Gastrocnemius medialis (tissue), 4 donors: Measurements from ENCODE around the gene PRR19. TPM values are rescaled to one million over a fixed set of nuclear protein-coding genes. Genes with fewer than 3 reads are reported as not detected.

Source experiments
- ATAC-seq, 2 donors: fragments of 150-250 bp; one replicate each; pipeline ENCODE4 v1.9.1; 2016
- DNase-seq, 2 donors: peaks; one replicate each; pipeline ENCODE4 v3.0.0-alpha.2; 2019
- H3K27ac ChIP-seq, 4 donors: fragments of 200-600 bp; sonication (generic); 1 replicate in 1 of 4; 2 replicates in 3 of 4; pipeline ENCODE4 v1.5.1; 2016 to 2018; ENCODE audit warnings: mild to moderate bottlenecking in 2 of 4, moderate library complexity in 1 of 4
- H3K27me3 ChIP-seq, 3 donors: fragments of 200-600 bp; sonication (generic) in 2 of 3; 1 replicate in 1 of 3; 2 replicates in 2 of 3; pipeline versions ENCODE4 v1.5.1 to v1.6.0; 2016 to 2019; ENCODE audit warnings: mild to moderate bottlenecking in 1 of 3, moderate library complexity in 1 of 3
- H3K36me3 ChIP-seq, 2 donors: fragments of 200-600 bp; sonication (generic) in 1 of 2; one replicate each; pipeline ENCODE4 v1.5.1; 2017 to 2018
- H3K4me1 ChIP-seq, 2 donors: fragments of 200-600 bp; sonication (generic) in 1 of 2; one replicate each; pipeline ENCODE4 v1.5.1; 2016 to 2017; ENCODE audit warnings: mild to moderate bottlenecking in 2 of 2
- H3K4me3 ChIP-seq, 4 donors: fragments of 200-600 bp; sonication (generic) in 3 of 4; 1 replicate in 1 of 4; 2 replicates in 3 of 4; pipeline ENCODE4 v1.5.1; 2016 to 2019; ENCODE audit warnings: mild to moderate bottlenecking in 2 of 4
- H3K9me3 ChIP-seq, 3 donors: fragments of 200-600 bp; sonication (generic) in 2 of 3; 1 replicate in 1 of 3; 2 replicates in 2 of 3; pipeline ENCODE4 v1.5.1; 2016 to 2019
- CTCF ChIP-seq, 5 experiments: fragments of 450-650 bp in 3 of 5; fragments of 200-600 bp in 2 of 5; sonication (generic) in 2 of 5; IDR thresholded peaks in 4 of 5; conservative IDR thresholded peaks in 1 of 5; 1 replicate in 4 of 5; 2 replicates in 1 of 5; pipeline ENCODE4 v1.5.1; 2016 to 2019; ENCODE audit warnings: antibody characterized with exemption in 5 of 5, mild to moderate bottlenecking in 3 of 5, moderate library complexity in 3 of 5
- POLR2A ChIP-seq, 2 donors: fragments of 450-650 bp; IDR thresholded peaks; one replicate each; pipeline ENCODE4 v1.6.1; 2017; ENCODE audit warnings: antibody characterized with exemption in 2 of 2, mild to moderate bottlenecking in 2 of 2, moderate library complexity in 2 of 2
- in situ Hi-C, 4 donors: fragments of 200-750 bp; cut with MboI; loops; one replicate each; pipeline versions ENCODE4 v1.15.0 to v1.8.0; 2017; ENCODE audit warnings: low sequenced_read_pairs in 4 of 4
- intact Hi-C: fragments of 100-400 bp; cut with DNase I; formaldehyde crosslinking; loops from one replicate; pipeline ENCODE4 v1.15.1; 2023; ENCODE audit warnings: low total_unique reads
- total RNA-seq, 4 donors: library from RNA; depleted of rRNA; stranded (reverse); fragments of >200 nt; gene quantifications; one replicate each; pipeline versions ENCODE4 v1.1.0 to v1.2.3, GENCODE V29; 2016

The PRR19 gene
- total RNA-seq, 4 donors from 2014 or later, result not detected

- no peak for TF ChIP-seq CTCF (IDR thresholded peaks at IDR 0.05 in 4 of 5, conservative IDR thresholded peaks at IDR 0.05 in 1 of 5)
- TF ChIP-seq POLR2A (IDR thresholded peaks at IDR 0.05), result peak in 1 of 2 donors; percentile 18
- peaks cover 0 to 20% of the 10 kb centered on the region in 2 donors for H3K36me3 ChIP-seq
- in situ Hi-C loops, result no loop called here
- ATAC-seq, result peak; percentile 84 to 91
- peaks cover 30% of the 10 kb centered on the region in 2 donors for H3K4me1 ChIP-seq
- peak; percentile 100 for DNase-seq
- no peaks in the 10 kb centered on the region for H3K27me3 ChIP-seq
- H3K9me3 ChIP-seq, result no peaks in the 10 kb centered on the region
- peak within 1 kb of the TSS; percentile 95 to 98 (median 97) for H3K27ac ChIP-seq
- H3K4me3 ChIP-seq, result peak within 1 kb of the TSS; percentile 68 to 79 (median 74)
- intact Hi-C loops, result loop anchor here (1.0 kb wide), 4 partner anchors 14 to 56 kb away; partner anchors contain the start of genes ERF and MEGF8
Measured at GRCh38 chr19:42268704-42269477, 33.0 kb upstream of the PRR19 start, which contains the start of gene CIC. CIC (plus strand) TSS chr19:42269252; CDS start chr19:42271784, 2,532 bp downstream.

DNA sequence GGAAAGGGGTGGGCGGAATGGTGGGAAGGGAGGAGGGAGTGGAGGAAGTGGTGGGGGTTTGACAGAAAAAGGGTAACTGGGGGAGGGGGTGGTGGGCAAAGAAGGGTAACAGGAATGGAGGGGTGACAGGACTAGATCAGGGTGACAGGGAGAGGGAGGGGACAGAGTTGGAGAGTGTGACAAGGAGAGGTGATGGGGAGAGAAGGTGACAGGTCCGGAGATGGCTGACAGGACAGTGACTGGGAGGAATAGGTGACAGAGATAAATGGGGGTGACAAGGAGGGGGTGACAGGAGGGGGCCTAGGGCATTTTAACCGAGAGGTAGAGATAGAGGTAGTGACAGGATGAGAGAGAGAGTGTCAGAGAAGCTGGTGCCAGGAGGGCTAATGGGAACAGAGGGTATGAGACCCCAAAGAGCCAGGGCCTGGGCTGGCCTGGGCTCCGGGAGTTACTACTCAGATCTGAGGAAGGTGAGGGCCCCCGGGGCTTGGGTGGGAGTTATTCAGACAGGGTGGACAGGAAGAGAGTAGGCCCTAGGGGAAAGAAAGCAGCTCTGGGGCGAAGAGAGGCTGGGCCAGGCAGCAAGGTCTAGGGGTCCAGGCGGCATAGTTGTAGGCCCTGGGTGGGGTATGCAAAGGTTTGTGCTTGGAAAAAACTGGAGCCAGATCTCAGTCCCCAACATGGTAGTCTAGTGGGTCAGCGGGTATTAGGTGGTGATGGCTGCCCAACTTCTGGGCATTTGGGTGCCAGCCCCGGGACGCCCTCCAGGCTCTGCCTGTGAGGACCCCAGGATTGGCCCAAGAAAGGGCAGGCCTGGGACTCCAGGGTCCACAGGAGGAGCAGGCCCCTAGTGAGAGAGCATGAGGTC lies 32.2 kb upstream of the PRR19 start:
- Histone ChIP-seq H3K27ac (peak overlapping the region; percentile 93 to 96 (median 96)), H3K27me3 (no peaks in the 10 kb centered on the region), H3K4me3 (peak overlapping the region; percentile 66 to 79 (median 68)), H3K36me3 (peaks cover 0 to 29% of the 10 kb centered on the region in 2 donors), H3K9me3 (no peaks in the 10 kb centered on the region), H3K4me1 (peaks cover 30 to 34% of the 10 kb centered on the region in 2 donors)
- no peak for DNase-seq
- in situ Hi-C loops (no loop called here), intact Hi-C loops (loop anchor here (1.0 kb wide), 1 partner anchor 14 kb away; no protein-coding TSS in a partner anchor)
- TF ChIP-seq POLR2A (IDR thresholded peaks at IDR 0.05), result no peak
- no peak for TF ChIP-seq CTCF (IDR thresholded peaks at IDR 0.05 in 4 of 5, conservative IDR thresholded peaks at IDR 0.05 in 1 of 5)
- ATAC-seq, result no peak

GRCh38 chr19:42270346-42271044 lies 31.4 kb upstream of the PRR19 start:
- Histone ChIP-seq H3K4me1 (peaks cover 35 to 40% of the 10 kb centered on the region in 2 donors), H3K4me3 (peak overlapping the region; percentile 66 to 79 (median 68)), H3K27me3 (no peaks in the 10 kb centered on the region), H3K36me3 (peaks cover 0 to 33% of the 10 kb centered on the region in 2 donors), H3K9me3 (no peaks in the 10 kb centered on the region), H3K27ac (peak overlapping the region; percentile 93 to 96 (median 96))
- DNase-seq, result peak in 1 of 2 donors; percentile 78
- in situ Hi-C loops (no loop called here), intact Hi-C loops (no loop called here)
- peak; percentile 41 to 65 for TF ChIP-seq POLR2A (IDR thresholded peaks at IDR 0.05)
- no peak for TF ChIP-seq CTCF (IDR thresholded peaks at IDR 0.05 in 4 of 5, conservative IDR thresholded peaks at IDR 0.05 in 1 of 5)
- ATAC-seq, result peak in 1 of 2 donors; percentile 2

- H3K4me1 ChIP-seq, result peaks cover 39 to 46% of the 10 kb centered on the region in 2 donors
Measured at GRCh38 chr19:42271045-42271419, 30.9 kb upstream of the PRR19 start.

More at GRCh38 chr19:42271045-42271419, 30.9 kb upstream of the PRR19 start:
- ATAC-seq (peak; percentile 5 to 9), DNase-seq (peak in 1 of 2 donors; percentile 69)
- Histone ChIP-seq H3K27ac (peak overlapping the region; percentile 93 to 96 (median 96)), H3K4me3 (peak overlapping the region; percentile 66 to 79 (median 68)), H3K9me3 (no peaks in the 10 kb centered on the region), H3K36me3 (peaks cover 0 to 33% of the 10 kb centered on the region in 2 donors), H3K27me3 (no peaks in the 10 kb centered on the region)
- in situ Hi-C loops, result no loop called here
- intact Hi-C loops, result no loop called here
- TF ChIP-seq POLR2A (IDR thresholded peaks at IDR 0.05) (no peak), CTCF (IDR thresholded peaks at IDR 0.05 in 4 of 5, conservative IDR thresholded peaks at IDR 0.05 in 1 of 5) (no peak)
